Kidney (tissue), 22 donors: ENCODE data around the gene RNF212B. TPM values are rescaled to one million over a fixed set of nuclear protein-coding genes. Genes with fewer than 3 reads are reported as not detected.
A peak's percentile ranks its signal among the peaks of the same experiment; 100 is the strongest.
"Not testable (repeated sequence)": the region's sequence is repeated elsewhere in the genome, so short reads cannot be mapped to it uniquely, and the experiment has no call there.

Experiments
- DNase-seq, 5 donors: peaks; one replicate each; pipeline ENCODE4 v3.0.0-alpha.2; 2013 to 2020
- FAIRE-seq: peaks from 2 replicates; lab custom pipeline; 2012; peaks lifted over from hg19 to GRCh38; lab: Jason Lieb, UNC
- H3K27ac ChIP-seq, 2 donors: one replicate each; pipeline ENCODE4 v1.7.0; 2013; ENCODE audit warnings: low read depth in 2 of 2, low read length in 2 of 2, inconsistent platforms in 1 of 2
- H3K27me3 ChIP-seq: one replicate; pipeline ENCODE4 v1.7.1; 2013; ENCODE audit warnings: low read length, inconsistent platforms; ENCODE audit not compliant: control insufficient read depth, insufficient read depth
- H3K36me3 ChIP-seq, 3 donors: one replicate each; pipeline versions ENCODE4 v1.7.0 to v1.7.1; 2013; ENCODE audit warnings: low read length in 3 of 3, control low read depth in 1 of 3, inconsistent platforms in 1 of 3; ENCODE audit not compliant: insufficient read depth in 3 of 3, control insufficient read depth in 2 of 3
- H3K4me1 ChIP-seq, 3 donors: one replicate each; pipeline versions ENCODE4 v1.7.0 to v1.7.1; 2013; ENCODE audit warnings: low read length in 3 of 3, inconsistent platforms in 1 of 3, low read depth in 1 of 3; ENCODE audit not compliant: control insufficient read depth in 2 of 3, insufficient read depth in 2 of 3
- H3K4me3 ChIP-seq, 3 donors: one replicate each; pipeline versions ENCODE4 v1.7.0 to v1.8.1; 2013; ENCODE audit warnings: low read length in 3 of 3, control low read depth in 1 of 3, inconsistent platforms in 1 of 3
- H3K9ac ChIP-seq, 3 donors: one replicate each; pipeline versions ENCODE4 v1.7.0 to v1.7.1; 2013; ENCODE audit warnings: low read length in 3 of 3, control low read depth in 1 of 3, inconsistent platforms in 1 of 3
- H3K9me3 ChIP-seq, 3 donors: one replicate each; pipeline versions ENCODE4 v1.7.0 to v1.7.1; 2013; ENCODE audit warnings: low read length in 3 of 3, control low read depth in 1 of 3, inconsistent platforms in 1 of 3; ENCODE audit not compliant: control insufficient read depth in 2 of 3, insufficient read depth in 1 of 3
- intact Hi-C: fragments of 100-400 bp; cut with DNase I; formaldehyde crosslinking; loops from one replicate; pipeline ENCODE4 v1.11.1; 2022
- long read RNA-seq, 10 donors: library from polyadenylated mRNA in 1 of 10; unstranded in 1 of 10; transcript quantifications; one replicate each; pipeline ENCODE4 v2.0.0 and lab custom pipeline, GENCODE V29; 2021 to 2026
- polyA plus RNA-seq: library from polyadenylated mRNA; stranded (reverse); fragments of 350-450 nt; fragmentation: Illumina TruSeq; extraction: RNeasy Lipid Tissue Mini Kit (QIAGEN cat#74804); gene quantifications from one replicate; pipeline ENCODE4 v1.2.3, GENCODE V29; 2014; ENCODE audit warnings: low read depth, low replicate concordance; ENCODE audit not compliant: insufficient read depth
- total RNA-seq: library from RNA; stranded (reverse); fragmentation: NEBNext Ultra II Directional; extraction: Animal tissue kit (Norgen Biotek cat#: 25700); gene quantifications from one replicate; pipeline ENCODE4 v1.2.1, GENCODE V29; 2021
- TF ChIP-seq, protein P1 (sequence below): IDR thresholded peaks from 3 replicates; pipeline ENCODE4 v1.5.1; 2012; ENCODE audit warnings: mild to moderate bottlenecking, moderate library complexity, borderline replicate concordance; ENCODE audit not compliant: insufficient read depth; ENCODE audit errors: extremely low read depth
- donor health status: control.
- donor health status: control.
- donor health status: control.
- donor health status: control.
- donor health status: control.
- donor health status: DM: yes; HTN: yes; CAD: no.
- donor health status: Normal renal cell carcinoma (clear cell type).

RNF212B gene, protein sequence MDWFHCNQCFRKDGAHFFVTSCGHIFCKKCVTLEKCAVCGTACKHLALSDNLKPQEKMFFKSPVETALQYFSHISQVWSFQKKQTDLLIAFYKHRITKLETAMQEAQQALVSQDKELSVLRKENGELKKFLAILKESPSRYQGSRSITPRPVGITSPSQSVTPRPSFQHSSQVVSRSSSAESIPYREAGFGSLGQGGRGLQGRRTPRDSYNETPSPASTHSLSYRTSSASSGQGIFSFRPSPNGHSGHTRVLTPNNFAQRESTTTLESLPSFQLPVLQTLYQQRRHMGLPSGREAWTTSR
- total RNA-seq (not detected), polyA plus RNA-seq (2.8 TPM)
- long read RNA-seq, donor 1, partial matches to known transcripts, result 0 of 7 reads
- long read RNA-seq, donor 1, other reads (novel, unspliced or antisense), result 7 of 7 reads
- long read RNA-seq, donor 2, partial matches to known transcripts, result 0 of 5 reads
- long read RNA-seq, donor 2, other reads (novel, unspliced or antisense), result 5 of 5 reads
- long read RNA-seq, donor 3, partial matches to known transcripts, result 0 of 17 reads
- long read RNA-seq, donor 3, other reads (novel, unspliced or antisense), result 17 of 17 reads
- long read RNA-seq, donor 4, partial matches to known transcripts, result 23 of 23 reads
- long read RNA-seq, donor 4, other reads (novel, unspliced or antisense), result 0 of 23 reads
- long read RNA-seq, donor 5, result 0 reads
- long read RNA-seq, donor 6, result 0 reads
- long read RNA-seq, donor 7, result 0 reads
- long read RNA-seq, donor 8, result 0 reads
- long read RNA-seq, donor 9, partial matches to known transcripts, result 6 of 6 reads
- long read RNA-seq, donor 9, other reads (novel, unspliced or antisense), result 0 of 6 reads
- long read RNA-seq, donor 10, partial matches to known transcripts, result 6 of 6 reads
- long read RNA-seq, donor 10, other reads (novel, unspliced or antisense), result 0 of 6 reads

DNA sequence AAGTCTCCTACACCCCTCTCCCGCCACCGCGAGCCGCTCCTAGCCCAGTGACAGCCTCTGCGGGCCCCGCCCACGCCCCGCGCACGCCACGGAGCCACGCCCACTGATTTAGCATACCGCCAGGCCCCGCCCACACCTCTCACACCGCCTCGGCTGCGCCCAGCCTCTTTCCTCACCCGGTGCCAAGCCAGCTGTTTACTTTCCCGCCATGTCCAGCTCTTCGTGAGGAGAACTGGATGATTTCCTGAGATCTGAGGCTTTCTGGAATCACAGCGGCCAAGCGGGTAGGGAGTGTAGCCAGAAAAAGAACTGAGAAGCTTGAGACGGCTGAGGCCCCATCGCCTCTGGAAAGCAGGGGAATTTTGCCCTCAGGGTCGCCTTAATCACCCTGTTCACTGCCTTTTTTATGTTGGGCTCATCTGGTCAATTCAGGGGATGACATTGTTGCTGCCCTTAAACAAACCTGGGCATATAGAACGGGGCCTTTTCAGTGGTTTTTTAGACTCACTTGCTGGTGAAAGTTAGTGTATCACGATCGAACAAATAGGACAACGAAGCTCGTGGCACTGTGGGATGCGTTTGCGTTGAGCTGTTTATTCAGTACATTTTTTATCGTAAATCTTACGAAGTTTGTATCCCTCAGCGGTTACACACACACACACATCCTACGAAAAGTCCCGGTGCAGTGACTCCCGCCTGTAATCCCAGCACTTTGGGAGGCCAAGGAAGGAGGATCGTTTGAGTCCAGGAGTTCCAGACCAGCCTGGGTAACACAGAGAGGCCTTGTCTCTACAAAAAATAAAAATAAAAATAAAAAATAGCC is at the start of gene RNF212B:
Gene RNF212B, plus strand, starts transcription at position 165 of the 823 bp plus-strand sequence. CDS start 2,410 bp downstream, outside the sequence.
- Histone ChIP-seq H3K4me3 (peak within 1 kb of the TSS; percentile 37 to 57 (median 56)), H3K27ac (peak within 1 kb of the TSS; percentile 18 to 28), H3K9ac (peak within 1 kb of the TSS in 2 of 3 donors; percentile 59 to 67), H3K36me3 (no peaks in the 10 kb centered on the region), H3K4me1 (peaks cover 0 to 4% (median 2%) of the 10 kb centered on the region in 3 donors), H3K27me3 (no peaks in the 10 kb centered on the region), H3K9me3 (no peaks in the 10 kb centered on the region)
- TF ChIP-seq, protein P1, sequence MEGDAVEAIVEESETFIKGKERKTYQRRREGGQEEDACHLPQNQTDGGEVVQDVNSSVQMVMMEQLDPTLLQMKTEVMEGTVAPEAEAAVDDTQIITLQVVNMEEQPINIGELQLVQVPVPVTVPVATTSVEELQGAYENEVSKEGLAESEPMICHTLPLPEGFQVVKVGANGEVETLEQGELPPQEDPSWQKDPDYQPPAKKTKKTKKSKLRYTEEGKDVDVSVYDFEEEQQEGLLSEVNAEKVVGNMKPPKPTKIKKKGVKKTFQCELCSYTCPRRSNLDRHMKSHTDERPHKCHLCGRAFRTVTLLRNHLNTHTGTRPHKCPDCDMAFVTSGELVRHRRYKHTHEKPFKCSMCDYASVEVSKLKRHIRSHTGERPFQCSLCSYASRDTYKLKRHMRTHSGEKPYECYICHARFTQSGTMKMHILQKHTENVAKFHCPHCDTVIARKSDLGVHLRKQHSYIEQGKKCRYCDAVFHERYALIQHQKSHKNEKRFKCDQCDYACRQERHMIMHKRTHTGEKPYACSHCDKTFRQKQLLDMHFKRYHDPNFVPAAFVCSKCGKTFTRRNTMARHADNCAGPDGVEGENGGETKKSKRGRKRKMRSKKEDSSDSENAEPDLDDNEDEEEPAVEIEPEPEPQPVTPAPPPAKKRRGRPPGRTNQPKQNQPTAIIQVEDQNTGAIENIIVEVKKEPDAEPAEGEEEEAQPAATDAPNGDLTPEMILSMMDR, result no peak
- FAIRE-seq (no peak), DNase-seq (peak; percentile 92 to 96 (median 95))
- intact Hi-C loops, result no loop called here

- Histone ChIP-seq H3K27me3 (no peaks in the 10 kb centered on the region), H3K9me3 (no peaks in the 10 kb centered on the region), H3K4me3 (no peak overlapping the region), H3K4me1 (no peaks in the 10 kb centered on the region), H3K27ac (no peak overlapping the region), H3K36me3 (no peaks in the 10 kb centered on the region), H3K9ac (no peak overlapping the region)
- TF ChIP-seq, protein P1, result no peak
- peak in 1 of 5 donors; percentile 40 for DNase-seq
- intact Hi-C loops, result no loop called here
- FAIRE-seq, result no peak
These were observed 44.3 kb upstream of the RNF212B start for GRCh38 chr14:23193432-23193831.

GRCh38 chr14:23195552-23196101 is 42.1 kb upstream of the RNF212B start:
- intact Hi-C loops, result no loop called here
- Histone ChIP-seq H3K36me3 (no peaks in the 10 kb centered on the region), H3K4me3 (no peak overlapping the region), H3K9ac (no peak overlapping the region), H3K4me1 (no peaks in the 10 kb centered on the region), H3K27me3 (no peaks in the 10 kb centered on the region), H3K9me3 (no peaks in the 10 kb centered on the region), H3K27ac (no peak overlapping the region)
- DNase-seq (no peak), FAIRE-seq (no peak)
- TF ChIP-seq, protein P1, result no peak

GRCh38 chr14:23196487-23196886 is 41.2 kb upstream of the RNF212B start:
- H3K4me3 ChIP-seq, FAIRE-seq: not testable (repeated sequence)

GRCh38 chr14:23199141-23199540 is 38.6 kb upstream of the RNF212B start:
- H3K27ac ChIP-seq, H3K36me3 ChIP-seq, H3K9ac ChIP-seq, FAIRE-seq, H3K4me3 ChIP-seq, DNase-seq, H3K9me3 ChIP-seq, intact Hi-C loops, H3K27me3 ChIP-seq, H3K4me1 ChIP-seq: not testable (repeated sequence)

More at GRCh38 chr14:23196487-23196886, 41.2 kb upstream of the RNF212B start:
- H3K27ac ChIP-seq, H3K9ac ChIP-seq, intact Hi-C loops, H3K4me1 ChIP-seq, H3K9me3 ChIP-seq, H3K27me3 ChIP-seq, DNase-seq, H3K36me3 ChIP-seq: not testable (repeated sequence)
